NCI-H187 (cell line): Measurements from ENCODE around the gene MYL3.

Experiments
- DNase-seq, 2 experiments: peaks; one replicate each; lab custom pipeline; 2025; lab: John Stamatoyannopoulos, UW

MYL3 gene

DNA sequence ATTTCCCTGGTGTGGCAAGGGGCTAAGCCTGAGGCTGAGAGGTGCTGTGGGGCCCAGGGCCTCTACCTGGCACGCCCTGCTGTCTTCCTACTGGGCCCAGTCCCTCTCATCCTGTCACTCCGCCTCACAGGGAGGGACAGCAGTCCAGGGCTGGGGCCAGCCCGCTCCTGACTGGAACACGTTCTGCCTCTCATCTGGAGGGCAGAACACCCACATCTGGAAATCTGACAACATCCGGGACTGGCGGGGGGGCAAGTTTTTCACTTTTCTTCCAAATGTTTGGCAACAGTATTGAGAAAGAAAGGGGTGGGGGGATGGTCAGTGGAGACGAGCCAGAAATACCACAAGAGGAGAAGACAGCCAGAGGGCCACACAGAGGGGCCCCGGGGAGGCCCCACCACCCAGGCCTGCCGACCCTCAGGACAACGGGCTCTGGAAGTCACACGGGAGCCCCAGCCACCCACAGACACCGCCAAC, 1.8 kb upstream of the MYL3 start:
- DNase-seq, result no peak

DNA sequence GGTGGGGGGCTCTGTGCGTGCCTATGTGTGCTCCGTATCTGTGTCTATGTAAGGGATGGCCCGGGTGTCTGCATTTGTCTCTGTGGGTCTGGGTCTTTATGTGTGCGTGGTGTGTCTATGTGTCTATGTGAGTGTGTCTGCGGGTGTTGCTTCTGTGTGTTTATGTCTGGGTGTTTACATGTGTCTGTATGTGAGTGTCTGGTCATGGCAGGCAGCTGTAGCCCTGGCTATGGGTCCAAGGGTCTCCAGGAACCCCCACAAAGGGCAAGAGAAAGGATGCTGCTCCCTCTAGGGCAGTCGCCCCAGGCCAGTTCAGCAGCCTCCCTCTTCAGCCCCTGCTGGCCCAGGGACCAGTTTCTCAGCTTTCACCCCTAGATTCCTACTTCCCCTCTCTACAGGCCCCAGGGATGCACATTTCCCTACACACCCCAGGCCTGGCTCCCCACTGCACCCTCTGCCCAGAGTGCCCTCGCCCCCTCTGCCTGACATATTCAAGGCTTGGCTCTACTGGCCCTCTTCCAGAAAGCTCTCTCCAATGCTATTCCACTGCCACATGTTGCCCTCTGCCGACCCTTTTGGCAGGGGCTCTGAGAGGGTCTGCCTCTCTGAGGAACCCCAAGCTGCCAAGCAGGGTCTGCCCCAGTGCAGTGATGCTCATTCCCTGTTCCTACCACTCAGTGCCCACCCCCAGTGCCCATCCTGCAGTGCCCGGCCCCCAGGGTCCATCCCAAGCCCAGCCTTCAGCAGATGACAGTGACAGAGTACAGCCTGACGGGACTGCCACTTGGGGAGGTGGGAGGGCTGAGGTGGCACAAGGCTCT, 1.0 kb upstream of the MYL3 start:
- no peak for DNase-seq

DNA sequence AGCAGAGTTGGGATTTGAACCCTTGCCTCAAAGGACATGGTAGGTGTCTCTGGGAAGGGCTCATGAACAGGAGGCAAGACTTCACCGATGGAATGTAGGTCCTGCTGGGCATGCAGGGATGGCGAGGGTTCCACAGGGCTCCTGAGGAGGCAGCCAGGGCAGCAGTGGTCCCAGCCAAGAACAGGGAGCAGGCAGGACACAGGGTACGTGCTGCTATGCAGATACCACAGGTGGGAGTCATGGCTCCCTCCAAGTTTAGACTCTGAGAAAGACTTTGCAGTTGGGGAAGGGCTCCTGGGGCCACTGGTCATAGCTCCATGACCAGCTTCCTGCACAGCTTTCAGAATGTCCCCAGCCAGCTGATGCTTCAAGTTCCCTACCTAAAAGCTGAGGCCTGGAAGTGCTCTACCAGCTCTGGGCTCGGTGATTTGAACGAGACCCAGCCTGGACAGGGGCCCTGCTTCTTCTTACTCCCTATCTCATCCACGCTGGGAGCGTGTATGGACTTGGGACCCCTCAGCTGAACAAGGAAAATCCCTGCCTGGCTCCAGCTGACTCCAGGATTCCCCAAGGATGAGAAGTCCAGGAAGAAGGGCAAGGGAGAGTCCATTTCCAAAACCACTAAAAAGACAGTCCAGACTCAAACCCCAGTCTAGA, 747 bp downstream of the MYL3 start:
- no peak for DNase-seq

DNA sequence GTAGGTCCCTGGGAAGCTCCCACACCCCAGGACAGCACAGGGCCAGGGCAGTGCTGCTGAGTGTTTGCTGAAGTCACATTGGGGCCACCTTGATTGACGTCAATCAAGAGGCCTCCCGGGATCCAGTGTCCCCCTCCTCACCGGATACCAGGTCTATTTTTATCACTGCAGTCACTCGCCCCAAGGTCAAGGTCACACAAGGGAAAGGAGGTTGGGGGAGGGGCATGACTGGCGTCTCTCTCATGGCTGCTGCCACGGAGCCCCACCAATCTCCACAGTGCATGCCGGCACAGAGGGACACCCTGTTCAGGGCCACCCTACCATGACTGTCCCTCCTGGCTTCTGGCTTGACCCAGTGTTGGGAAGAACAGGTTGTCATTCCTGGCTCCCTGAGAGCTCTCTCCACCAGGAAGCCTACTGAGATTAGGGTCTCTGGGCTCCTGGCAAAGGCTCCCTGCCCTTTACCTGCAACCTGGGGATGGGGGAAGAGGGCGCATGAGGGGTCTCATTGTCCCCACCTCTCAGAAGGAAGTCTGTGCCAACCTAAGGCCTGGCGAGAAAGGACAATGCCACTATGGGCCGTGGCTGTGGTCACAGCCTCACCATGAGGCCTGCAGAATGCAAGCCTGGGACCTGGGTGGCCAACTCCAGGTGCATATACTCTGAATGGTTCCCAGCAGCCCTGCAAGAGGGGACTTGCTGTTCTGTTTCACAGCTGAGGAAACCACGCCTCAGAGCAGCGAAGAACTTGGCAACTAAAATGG, 1.5 kb downstream of the MYL3 start:
- DNase-seq, result no peak

DNA sequence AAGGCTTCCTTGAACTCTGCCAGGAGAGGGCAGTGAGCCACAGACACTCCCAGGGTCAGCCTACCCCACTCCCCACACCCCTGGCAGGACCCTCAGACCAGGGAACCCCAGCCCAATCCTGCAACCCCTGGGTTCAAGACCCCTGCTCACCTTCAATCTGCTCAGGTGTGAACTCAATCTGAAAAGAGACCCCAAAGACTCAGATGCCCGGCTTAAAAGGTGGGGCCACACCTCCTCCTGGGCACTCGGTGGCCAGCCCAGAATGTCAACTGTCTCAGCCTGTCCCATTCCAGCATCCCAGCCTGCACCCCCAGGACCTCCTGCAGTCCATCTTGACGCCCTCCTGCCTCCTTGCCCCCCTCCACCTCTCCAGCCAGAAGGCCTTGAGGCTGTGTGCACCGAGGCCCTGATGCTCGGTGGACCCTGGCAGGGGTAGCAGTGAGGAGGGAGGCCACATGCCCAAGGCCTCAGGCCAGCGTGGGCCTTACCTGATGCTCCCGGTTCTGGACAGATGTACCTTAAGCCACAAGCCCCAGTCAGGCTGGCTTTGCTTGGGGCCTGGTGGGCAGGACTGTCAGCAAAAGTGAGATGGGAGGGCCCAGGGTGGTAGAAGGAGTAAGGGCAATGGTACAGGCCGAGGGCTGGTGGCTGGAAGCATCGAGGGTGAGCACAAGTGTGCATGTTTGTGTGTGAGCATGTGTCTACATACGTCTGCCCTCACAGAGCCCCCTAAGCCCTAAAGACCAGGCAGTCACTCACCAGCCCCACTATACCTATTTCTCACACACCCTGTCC, 2.2 kb downstream of the MYL3 start:
- DNase-seq, result no peak

DNA sequence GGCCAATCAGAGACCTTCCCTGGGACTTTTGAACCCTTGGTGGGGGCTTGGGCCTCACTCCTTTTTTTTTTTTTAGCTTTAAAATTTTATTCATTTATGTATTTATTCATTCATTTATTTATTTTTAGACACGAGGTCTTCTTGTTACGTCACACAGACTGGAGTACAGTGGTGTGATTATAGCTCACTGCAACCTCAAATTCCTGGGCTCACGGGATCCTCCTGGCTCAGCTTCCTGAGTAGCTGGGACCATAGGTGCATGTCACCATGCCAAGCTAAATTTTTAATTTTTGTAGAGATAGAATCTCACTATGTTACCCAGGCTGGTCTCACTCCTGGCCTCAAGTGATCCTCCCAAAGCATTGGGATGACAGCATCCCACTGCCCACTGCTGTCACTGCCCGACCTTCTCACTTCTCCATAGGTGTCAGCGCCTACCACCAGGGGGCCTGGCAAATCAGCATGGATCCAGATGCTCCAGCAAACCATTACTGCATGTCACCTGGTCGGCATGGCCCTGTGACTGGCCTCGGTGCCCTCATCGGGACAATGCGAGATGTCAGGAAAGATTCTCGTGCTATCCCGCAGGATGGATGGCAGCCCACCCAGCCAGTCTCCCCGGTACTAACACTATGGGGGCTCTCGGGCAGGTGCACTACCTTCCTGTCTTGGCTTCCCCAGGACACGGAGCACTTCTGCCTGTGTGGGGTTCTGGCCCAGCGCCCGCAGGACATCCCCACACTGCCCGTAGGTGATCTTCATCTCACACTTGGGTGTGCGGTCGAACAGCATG, 3.0 kb downstream of the MYL3 start:
- no peak for DNase-seq

DNA sequence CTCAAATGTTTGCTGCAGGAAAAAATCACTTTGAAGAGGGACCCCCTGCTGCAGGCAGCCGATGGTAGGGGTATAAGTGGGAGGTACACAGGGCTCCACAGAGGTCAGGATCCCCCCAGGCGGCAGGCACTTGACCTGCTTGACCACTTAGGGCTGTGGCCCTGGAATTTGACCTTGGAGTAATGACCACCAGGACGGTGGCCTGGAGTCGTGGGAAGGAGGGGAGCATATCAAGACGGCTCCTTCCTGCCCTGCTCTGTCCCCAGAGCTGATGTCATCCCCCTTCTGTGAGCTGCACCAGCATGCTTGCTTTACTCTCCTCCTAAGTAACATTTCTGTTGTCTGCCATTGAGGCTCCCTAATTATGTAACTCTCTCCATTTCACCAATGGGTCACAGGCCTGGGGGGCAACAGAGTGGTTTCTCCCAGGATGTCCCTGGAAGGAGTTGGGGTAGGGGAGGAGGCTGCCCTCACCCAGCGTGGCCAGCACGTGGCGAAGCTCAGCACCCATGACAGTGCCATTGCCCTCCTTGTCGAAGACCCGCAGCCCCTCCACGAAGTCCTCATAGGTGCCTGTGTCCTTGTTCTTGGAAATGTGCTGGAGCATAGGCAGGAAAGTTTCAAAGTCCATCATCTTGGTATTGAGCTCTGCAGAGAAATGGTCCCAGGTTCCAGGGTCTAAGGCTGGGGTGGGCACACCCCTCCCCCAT, 4.1 kb downstream of the MYL3 start:
- no peak for DNase-seq

DNA sequence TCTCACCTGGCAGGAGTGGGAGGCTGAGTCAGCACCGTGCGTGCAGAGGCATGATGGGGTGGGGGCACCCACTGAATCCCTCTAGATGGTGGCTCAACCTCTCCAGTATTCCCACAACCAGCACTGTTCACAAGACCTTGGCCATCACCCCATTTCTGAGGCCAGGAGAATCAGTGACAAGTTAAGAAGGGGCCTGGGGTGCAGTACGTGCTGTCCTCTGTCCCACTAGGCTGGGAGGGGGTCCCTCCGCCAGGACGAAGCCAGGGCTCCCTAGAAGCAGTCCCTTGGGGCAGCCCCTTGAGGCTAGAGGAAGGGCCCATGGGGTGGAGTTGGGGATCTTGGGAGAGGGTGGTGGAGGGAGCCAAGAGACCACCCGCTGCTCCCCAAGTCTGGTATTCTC, 4.8 kb downstream of the MYL3 start:
- no peak for DNase-seq

DNA sequence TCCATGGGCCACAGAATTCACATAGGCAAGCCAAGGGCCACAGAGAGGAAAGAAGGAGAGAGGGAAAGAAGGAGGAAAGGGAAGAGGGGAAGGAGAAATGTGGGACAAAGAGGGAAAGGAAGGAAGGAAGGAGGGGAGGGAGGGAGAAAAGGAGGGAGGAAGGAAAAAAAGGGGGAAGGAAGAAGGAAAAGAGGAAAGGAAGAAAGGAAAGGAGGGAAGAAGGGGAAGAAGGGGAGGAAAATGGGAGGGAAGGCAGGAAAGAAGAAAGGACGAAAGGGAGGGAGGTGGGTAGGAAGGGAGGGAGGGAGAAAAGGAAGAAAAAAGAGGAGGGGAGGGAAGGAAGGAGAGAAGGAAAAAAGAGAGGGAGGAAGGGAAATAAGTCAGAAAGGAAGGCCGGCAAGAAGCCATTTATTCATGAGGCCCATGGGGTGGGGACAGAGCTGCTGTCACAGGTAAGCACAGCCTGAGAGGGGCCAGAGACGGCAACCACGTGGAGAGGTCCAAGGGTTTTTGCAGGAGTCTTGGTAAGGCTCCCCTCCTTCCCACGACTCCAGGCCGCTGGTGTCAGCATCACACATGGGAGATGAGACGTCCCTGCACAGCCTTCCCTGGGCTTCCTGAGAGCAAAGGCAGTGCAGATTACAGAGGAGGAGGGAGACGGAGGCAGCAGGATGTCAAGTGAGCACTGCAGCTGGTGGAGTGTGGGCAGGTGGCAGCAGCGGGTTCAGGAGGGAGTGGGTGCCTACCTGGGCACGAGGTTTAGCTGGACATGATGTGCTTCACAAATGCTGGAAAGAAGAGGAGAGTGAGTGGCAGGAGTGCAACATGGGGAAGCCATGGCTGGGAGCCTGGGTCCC, 5.5 kb downstream of the MYL3 start:
- no peak for DNase-seq

DNA sequence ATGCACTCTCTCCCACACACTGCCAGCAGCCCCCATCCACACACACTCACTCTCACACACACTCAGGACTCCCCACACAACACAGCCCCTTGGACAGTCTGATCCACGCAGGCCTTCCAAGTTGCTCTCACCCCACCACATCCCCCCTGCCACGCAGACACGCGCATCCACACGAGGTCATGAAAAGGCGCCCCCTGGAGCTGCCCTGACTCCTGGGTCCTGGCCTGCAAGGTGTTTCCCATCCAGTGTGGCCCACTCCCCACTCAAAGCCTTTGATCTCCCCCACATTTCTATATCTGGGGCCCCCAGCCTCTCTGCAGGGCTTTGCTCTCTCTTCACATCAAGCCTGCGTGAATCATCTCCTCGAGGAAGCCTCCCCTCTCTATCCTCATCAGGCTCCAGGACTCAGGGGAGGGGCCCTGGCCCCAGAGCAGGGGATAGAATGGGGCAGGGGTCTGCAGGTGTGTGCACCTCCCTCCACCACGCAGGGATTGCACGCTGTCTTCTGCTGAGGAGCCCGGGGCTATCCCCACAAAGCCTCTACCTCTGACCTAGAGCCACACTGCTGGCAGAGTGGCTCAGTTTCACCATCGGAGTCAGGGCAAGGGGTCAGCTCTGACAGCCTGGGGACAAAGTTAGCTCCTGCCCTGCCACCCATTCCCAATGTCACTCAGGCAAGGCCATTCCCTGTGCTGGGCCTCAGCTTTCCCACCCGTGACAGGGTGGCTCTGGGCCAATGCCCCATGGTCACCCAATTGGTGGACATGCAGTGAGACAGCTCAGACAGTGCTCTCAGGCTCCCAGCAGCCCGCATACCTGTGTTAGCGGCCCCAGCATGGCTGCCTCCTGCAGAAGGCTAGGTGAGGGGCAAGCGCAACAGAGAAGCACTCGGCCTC, 6.4 kb downstream of the MYL3 start:
- DNase-seq, result no peak

DNA sequence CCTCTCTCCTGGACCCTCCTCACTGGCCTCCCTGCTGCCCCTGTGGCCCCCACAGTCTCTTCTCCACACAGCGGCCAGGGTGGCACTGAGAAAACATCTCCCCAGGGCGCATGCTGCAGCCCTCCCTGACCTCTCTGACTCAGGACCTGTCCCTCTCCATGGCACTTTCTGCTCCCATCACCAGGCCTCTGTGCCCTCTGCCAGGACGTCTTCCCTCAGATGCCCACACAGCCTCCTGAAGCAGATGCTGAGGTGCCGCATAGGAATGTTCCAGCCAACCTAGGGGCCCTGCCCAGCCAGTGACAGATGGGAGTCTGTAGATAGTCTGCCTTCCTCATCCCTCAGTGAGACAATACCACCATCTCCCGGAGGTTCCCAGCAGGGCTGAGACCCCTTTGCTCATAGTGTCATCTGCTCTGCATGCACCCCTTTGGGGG, 8.7 kb downstream of the MYL3 start:
- no peak for DNase-seq

DNA sequence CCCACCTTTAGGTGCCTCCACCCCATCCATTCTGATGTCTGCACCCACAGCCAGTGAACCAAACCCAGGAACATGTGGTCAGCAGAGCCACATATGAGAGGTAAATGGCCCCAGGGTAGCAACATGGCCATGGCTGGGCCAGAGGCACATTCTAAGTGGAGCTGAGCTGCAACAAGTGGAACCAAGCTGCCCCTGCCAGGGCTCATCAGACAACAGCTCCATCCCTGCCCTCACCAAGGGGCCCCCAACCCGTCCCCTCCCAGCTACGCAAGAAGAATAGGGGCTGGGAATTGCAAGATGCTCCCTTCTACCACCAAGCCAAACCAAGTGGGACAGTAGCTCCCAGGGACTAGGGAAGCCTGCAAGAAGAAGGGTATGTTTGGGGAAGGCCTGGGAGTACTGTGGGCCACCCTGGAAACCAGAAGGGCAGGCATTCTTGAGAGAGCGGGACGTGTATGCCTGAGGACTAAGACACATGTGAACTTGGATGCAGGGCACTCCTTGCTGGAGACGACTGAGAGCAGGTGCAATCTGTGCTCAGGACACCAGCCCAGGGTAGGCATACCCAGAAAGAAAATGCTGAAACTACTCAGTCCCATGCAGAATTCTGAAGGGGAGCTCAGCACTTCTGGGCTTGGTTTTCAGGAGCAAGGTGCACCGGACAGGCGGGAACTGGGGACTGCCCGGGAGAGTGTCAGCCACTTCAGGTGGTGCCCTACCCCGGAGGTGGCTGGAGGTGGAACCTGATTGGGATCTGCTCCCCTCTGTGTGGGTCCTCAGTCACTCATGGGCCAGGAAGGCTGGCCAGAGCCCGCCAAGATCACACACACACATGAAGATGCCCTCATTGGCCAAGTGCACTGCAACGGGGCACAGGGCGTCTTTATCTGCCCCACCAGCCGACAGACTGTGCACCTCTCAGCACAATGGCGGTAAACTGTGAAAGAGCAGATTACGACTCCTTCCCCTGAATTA, 9.5 kb downstream of the MYL3 start:
- DNase-seq, result no peak

DNA sequence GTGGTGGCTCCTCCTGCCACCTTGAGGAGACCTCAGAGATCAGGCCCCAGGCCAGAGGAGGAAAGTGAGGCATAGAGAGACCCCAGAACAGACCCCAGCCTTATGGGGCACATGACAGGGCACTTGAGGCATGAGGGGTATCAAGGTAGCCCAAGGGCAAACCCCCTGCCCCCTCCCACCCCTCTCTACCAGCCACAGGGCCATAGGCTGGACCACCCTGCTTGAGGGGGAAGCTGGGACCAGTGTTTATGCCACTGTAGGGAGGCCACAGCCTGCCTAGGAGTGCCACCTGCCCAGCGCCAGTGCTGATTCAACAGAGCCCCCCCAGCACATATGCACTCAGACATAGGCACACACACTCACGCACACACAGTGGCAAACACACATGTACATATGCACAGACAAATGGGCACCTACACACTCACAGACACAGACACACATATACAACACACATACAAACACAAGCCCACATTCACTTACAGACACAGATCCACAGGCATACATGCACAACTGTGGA, 10.3 kb downstream of the MYL3 start:
- DNase-seq, result no peak

DNA sequence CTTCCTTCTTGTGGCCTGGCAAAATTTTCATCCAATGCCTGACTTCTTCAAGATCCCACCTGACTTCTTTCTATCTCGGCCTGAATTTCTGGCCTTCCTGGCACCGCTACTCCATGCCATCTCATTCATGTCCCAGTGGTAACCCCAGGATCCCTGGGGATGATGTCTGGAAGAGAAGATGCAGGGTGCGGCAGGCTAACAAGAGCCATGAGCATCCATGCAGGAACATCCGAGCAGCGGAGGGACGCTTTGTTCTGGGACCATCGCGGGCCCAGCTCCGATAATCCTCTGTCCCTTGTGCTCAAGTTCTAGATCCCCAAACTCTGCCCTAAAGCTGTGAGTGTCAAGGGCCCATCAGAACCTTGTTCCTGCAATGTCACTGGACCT, 10.9 kb downstream of the MYL3 start:
- DNase-seq, result no peak

DNA sequence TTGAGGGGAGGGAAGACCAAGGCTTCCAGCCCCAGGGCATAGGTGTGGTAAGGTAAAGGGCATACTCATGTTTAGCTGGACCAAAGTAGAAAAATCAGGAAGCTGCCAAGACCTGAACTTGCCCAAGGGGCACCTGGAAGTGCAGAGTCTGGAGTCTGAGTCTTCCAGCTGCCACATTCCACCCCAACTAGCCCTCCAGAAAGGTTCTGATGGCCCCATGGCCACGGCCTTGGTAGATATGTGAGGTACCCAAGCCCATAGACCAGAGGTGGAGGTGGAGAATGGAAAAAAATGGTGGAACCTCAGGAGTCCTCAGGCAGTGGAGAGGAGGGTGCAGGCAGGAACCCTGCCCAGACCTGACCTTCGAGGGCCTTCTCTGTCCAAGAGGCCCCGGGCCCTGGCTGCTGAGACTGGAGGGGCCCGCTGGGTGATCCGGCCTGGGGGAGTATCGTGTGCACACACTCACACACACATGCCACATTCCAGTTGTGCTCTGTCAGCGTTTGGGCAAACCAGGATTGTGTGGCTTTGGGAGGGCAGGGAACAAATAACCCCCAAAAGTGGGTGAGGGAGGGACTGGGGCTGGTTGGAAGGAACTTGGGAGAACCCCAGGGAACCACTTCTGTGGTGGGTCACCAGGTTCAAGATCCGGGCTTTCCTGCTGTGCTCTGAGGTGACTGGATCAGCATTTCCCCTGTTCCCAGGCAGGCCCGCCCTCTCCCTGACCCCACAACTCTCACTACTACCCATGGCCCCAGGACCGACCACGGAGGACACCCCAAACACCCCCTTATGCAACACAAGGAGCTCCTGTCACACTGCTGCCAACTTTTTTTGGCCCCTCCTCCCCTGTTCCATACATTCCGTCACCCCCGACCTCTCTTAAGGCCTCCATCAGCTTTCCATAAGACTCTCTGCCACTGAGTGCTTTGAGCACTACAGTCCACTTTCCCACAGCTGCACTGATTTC, 11.6 kb downstream of the MYL3 start:
- no peak for DNase-seq

DNA sequence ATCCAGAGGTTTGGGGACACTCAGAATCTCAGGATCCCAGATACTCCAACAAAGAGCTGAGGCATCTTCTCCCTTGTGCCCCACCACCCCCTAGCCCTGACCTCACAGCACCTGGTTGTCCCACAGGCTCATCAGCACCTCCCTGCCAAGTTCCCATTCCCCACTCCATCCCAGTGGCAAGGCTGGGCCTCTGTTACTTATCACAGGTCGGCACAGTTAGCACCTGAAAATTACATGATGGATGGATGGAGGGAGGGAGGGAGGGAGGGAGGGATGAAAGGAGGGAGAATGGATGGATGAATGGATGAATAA, 12.8 kb downstream of the MYL3 start:
- DNase-seq, result no peak
